IPS-18a (cell line): ENCODE results near the gene SNAP25.
A peak's percentile ranks its signal among the peaks of the same experiment; 100 is the strongest.

Experiments
- H3K27ac ChIP-seq: one replicate; pipeline ENCODE4 v1.5.1; 2013; ENCODE audit warnings: low read length
- H3K27me3 ChIP-seq: one replicate; pipeline ENCODE4 v1.6.1; 2013; ENCODE audit warnings: mild to moderate bottlenecking, low read length; ENCODE audit not compliant: control insufficient read depth, insufficient read depth
- H3K36me3 ChIP-seq: one replicate; pipeline ENCODE4 v1.6.1; 2013; ENCODE audit warnings: low read depth, low read length; ENCODE audit not compliant: control insufficient read depth
- H3K4me1 ChIP-seq: one replicate; pipeline ENCODE4 v1.6.1; 2013; ENCODE audit warnings: low read depth, low read length; ENCODE audit not compliant: control insufficient read depth
- H3K4me3 ChIP-seq: one replicate; pipeline ENCODE4 v1.5.1; 2013; ENCODE audit warnings: low read length
- H3K9ac ChIP-seq: one replicate; pipeline ENCODE4 v1.6.1; 2013; ENCODE audit warnings: mild to moderate bottlenecking, low read length, moderate library complexity
- H3K9me3 ChIP-seq: one replicate; pipeline ENCODE4 v1.6.1; 2013; ENCODE audit warnings: low read depth, low read length; ENCODE audit not compliant: control insufficient read depth

The SNAP25 gene

GRCh38 chr20:10350188-10350842 lies 131.7 kb downstream of the SNAP25 start:
- Histone ChIP-seq H3K9ac (no peak overlapping the region), H3K36me3 (no peaks in the 10 kb centered on the region), H3K27ac (no peak overlapping the region), H3K4me3 (no peak overlapping the region), H3K9me3 (no peaks in the 10 kb centered on the region), H3K4me1 (peaks cover 25% of the 10 kb centered on the region), H3K27me3 (no peaks in the 10 kb centered on the region)

GRCh38 chr20:10352934-10353824 lies 134.5 kb downstream of the SNAP25 start:
- Histone ChIP-seq H3K27me3 (no peaks in the 10 kb centered on the region), H3K4me1 (peaks cover 25% of the 10 kb centered on the region), H3K9ac (no peak overlapping the region), H3K9me3 (no peaks in the 10 kb centered on the region), H3K4me3 (peak overlapping the region; percentile 29), H3K27ac (no peak overlapping the region), H3K36me3 (no peaks in the 10 kb centered on the region)

- Histone ChIP-seq H3K36me3 (no peaks in the 10 kb centered on the region), H3K9ac (no peak overlapping the region), H3K4me1 (peaks cover 15% of the 10 kb centered on the region), H3K27ac (no peak overlapping the region), H3K9me3 (no peaks in the 10 kb centered on the region), H3K4me3 (no peak overlapping the region), H3K27me3 (no peaks in the 10 kb centered on the region)
Measured at GRCh38 chr20:10356628-10357027, 138.0 kb downstream of the SNAP25 start.
